Stimulated activated naive CD8-positive, alpha-beta T cell treated with anti-CD3 and anti-CD28 coated beads, Interleukin-15, Interleukin-2, amounts not matched to agents 100 U/mL and 50 U/mL, for 24 hours (primary cell): ENCODE data around the gene ANKH.
A peak's percentile ranks its signal among the peaks of the same experiment; 100 is the strongest.

Experiments
- ATAC-seq: fragments of 150-1000 bp; cut with Tn5 transposase; one replicate; pipeline ENCODE4 v1.10.0; 2021
- DNase-seq: peaks from one replicate; pipeline ENCODE4 v3.0.0; 2021

ANKH gene

DNA sequence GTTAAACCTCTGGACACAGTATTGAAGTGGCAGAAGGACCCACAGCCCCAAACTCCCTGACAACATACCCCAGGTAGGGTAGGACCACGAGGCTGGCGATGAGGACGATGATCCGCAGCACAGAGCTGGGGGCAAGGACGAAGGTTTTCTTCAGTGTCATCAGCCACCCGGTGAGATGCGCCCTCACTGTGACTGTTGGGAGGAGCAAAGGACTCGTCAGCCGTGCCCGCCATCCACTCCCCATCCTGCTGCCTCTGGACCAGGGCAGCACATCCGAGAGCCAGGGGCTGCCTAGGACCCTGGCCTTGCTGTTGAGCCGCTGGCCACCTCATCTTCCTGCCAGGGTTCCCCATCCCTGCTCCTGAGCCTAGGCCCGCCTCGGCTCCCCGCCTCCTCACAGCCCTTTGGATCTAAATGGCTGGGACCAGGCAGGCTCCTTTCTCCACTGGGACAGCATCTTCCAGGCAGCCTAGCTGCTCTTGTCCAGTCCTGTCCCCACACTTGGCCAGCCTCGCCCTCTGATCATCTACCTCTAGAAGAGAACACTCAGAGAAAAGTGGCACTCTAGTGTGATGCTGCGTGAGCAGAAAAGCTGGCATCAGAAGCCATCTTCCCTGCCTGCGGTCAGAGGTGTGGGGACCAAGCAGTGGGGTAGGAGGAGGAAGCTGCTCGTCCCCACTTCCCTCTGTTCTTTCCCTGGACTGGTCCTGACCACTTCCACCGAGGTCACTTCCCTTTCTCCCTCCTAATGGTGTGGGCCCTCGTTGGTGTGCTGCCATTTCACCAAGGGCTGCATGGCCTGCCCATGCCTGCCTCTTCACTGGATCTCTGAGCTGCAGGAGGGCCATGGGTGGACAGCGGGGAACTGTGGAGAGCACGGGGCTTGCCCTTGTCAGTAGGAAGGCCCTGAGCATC is 157.8 kb downstream of the ANKH start:
- no peak for ATAC-seq

DNA sequence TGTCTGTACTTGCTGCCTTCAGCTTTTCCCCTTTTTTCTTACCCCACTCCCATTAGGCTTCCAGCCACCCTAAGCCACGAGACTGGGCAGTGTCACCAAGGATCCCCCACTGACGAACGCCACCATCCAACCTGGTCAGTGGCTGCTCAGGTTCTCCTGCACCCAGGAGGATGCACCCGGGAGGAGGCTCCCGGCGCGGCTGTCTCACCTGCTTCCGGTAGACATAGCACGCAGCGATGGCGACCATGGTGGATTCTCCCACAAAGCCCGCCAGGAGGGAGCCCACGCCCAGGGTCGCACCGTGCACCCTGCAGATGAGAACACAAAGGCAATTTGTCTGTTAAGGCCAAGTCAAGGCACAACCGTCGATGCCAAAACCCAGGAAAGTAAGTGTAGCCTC is 158.9 kb downstream of the ANKH start:
- no peak for ATAC-seq
- no peak for DNase-seq

More for the DNA sequence above, 157.8 kb downstream of the ANKH start:
- no peak for DNase-seq

DNA sequence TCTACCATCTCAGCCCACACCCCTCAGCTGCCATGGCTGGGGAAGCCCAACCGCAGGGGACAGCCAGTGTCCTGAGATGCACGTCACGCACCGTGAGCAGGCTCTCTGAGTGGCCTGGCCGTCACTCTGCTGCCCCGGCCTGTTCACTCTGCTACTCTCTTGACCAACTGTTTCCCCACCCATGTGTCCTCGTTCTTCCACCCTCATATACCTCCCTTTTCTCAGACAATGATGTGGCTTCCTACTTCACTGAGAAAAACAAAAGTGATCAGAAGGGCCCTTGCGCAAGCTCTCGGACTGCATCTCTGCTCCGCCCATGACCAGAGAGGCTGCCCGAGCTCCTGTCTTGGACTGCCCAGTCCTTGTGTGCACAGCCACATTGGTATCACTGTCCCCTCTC is 159.4 kb downstream of the ANKH start:
- DNase-seq, result no peak
- no peak for ATAC-seq

DNA sequence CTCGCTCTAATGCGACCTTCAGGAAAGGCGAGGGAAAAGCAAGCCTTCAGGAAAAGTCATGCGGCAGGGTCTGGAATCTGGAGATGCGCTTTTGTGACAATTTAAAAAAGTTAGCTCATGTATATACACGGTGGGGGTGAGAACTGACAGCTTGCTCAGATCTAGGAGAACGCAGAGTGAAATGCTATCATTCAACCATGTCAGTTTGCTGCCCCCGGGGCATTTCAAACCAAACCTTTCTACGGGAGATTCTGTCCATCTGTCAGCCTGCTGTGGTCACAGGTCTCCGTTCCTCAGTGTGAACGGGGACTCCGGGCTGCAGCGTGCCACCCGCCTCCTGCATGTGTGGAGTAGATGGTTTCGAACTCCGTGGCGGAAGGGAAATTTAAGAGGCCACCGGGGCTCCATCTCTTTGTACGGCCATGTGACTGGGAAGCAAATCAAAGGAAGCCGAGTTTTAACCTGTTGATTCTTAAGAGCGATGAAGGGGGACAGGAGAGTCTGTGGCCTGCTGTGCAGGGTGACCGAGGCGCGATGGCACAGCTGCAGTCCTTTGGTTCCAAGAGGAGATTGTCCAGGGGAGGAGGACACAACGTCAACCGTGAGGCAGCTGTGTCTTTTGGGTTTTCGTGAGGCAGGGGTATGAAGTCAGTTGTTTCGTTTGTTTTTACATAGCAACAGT is 161.1 kb downstream of the ANKH start:
- DNase-seq, result no peak
- no peak for ATAC-seq

DNA sequence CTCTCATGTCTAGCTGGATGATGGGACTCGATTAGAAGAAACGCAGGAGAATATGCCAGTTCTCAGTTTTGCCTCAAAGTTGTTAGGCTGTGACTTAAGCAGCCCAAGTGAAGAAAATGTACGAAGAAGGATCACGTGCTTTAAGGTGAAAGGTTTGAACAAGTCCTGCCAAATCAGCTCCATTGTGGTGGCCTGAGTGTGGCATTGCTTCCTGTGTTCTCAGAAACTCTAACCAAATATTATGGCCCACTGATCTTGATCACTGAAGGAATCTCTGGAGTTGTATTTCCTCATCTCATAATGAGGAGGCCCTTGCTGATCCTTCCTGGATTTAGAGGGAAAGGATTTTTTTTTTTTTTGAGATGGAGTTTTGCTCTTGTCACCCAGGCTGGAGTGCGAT is 163.0 kb downstream of the ANKH start:
- no peak for ATAC-seq
- no peak for DNase-seq

DNA sequence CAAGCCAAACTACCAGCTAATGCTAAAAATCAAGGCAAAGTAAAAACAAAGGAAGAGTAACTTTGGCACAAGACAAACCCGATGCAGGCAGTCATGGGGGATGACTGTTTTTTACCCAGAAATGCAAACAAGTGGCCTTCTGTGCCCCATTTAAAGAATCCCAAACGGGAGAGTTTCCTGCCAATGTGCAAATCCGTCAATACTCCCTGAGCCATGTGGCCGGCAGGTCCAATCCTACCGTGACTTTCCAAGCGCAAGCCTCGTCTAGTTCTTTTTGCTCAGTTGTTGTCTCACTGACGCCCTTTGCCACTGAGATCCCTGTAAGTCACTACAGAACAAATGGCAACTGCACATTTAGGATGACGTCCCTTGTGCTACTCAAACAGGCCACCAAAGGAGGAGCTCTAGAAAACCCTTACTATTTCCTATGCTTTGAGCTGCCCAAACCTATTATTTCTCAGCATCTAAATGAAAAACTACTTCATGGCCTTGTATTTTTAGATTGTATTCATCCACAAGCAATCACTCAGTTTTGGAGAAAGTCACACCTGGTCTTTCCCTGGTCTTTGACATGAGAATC is 163.7 kb downstream of the ANKH start:
- DNase-seq (no peak), ATAC-seq (no peak)

DNA sequence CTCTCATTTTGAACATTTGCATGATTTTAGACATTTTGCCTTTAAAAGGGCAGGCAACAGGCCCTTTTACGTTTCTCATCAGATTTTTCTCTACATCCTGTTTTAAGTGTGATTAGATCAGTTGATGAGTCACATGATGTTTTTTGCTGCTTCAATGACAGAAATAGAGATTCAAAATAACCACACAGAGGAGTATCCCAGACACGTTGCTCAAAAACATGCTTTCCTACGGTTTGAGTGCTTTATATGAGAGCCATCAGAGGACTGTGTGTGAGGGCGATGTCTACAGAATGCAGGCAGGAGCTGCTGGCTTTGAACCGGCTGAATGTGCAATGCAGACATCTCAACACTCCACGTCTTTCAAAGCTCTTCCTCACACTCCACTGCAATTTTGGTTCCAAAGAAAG is 165.0 kb downstream of the ANKH start:
- no peak for DNase-seq
- peak; percentile 92 for ATAC-seq

DNA sequence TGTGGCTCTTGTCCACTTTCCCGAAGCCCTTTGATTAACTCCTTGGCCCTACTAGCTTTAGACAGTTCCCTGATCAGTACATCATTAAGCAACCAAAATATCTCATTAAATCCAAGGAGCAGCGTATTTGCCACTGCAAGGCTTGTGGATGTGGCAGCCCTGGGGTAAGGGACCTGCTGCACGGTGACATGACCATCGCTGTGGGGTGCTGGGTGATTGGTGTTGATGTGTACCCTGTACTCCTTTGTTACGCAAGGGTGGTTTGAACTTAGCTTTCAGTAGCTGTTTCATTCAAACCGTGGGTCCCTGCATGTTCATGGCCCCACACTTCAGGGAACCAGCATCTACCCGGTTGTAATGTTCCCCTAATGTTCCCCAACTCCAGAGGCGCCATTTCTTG is 166.0 kb downstream of the ANKH start:
- no peak for ATAC-seq
- DNase-seq, result no peak

DNA sequence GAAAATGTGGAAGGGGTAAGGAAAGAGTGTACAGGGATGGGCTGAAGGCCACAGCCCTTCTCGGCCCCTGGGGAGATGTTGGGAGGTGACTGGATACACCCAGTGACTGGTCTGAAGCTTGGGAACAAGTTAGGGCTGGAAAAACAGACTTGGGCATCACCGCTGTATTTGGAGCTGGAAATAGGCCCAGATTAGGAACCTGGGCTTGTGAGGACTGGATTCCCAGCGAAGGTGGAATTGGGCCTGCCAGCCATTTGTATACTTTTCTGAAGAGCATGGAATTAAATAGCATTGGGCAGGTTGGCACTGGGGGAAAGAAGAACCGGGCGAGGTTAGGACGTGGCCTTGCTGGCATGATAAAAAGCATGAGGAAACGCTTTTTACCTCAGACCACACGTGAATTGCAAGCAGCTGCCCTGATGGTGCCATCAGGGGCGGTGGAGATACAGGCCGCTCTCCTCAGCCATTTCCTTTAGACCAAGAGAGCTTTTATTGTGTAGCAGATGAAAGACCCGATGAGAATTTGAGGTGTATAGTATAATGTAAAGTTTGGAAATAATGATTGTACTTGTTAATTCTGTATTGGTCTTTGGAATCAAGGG is 169.2 kb downstream of the ANKH start:
- ATAC-seq (no peak), DNase-seq (no peak)

DNA sequence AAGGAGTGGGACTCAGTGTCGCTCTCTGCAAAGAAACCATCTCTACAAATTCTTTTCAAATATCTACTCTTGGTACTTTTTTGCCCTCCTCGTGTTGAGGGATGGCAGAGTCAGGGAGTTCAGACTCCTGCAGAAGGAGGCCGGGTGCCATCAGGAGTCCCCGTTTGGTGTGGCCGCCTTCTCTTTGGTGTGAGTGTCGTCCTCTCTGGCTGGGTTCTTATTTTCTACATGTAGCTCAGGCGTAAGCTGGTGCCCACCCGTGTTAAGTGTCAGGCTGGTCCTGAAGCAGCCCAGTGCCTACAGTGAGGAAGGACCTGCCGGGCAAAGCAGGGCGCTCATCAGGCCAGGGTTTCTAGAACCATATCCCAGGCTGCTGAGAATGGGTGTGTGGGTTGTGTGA is 170.0 kb downstream of the ANKH start:
- ATAC-seq (no peak), DNase-seq (no peak)

DNA sequence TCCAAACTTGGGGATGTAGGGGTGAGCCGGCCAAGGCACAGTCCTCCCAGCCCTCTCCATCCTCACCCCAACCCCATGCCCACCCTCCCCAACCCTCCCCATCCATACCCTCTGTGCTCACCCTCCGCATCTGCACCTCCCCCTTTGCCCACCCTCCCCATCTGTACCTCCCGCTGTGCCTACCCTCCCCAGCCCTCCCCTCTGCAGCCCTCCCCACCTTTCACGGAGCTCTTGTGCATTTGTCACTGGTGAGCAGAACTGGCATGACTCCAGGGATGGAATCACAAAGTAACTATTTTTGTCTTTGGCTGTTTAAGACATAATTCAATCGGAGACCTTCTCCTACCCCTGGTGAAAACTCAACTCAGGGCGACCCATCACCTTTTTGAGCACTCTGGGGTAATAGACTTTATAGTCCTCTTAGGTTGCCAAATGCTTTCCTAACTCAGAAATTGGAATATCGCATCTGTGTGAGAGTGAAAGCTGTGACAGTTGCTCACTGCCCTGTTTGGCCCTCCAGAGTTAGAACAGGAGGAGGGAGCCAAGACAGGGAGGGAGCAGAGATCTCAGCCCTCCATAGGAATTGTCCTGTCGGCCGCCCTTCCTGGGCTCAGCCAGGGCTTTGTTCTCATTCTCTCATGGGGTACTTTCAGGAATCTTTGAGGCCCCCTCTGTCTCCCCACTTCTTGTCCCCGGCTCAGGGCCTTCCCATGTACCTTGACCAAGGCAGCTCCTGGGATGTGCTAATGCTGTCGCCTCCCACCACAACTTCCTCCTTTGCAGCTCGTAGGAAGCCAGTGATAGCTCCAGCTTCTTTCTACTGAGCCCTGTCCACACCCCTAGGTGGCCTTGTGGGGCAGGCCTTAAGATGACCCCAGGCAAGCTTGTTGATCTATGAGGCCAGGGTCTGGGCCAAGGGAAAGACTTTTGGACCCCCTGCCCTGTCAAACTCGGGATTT is 170.8 kb downstream of the ANKH start:
- ATAC-seq (no peak), DNase-seq (no peak)

DNA sequence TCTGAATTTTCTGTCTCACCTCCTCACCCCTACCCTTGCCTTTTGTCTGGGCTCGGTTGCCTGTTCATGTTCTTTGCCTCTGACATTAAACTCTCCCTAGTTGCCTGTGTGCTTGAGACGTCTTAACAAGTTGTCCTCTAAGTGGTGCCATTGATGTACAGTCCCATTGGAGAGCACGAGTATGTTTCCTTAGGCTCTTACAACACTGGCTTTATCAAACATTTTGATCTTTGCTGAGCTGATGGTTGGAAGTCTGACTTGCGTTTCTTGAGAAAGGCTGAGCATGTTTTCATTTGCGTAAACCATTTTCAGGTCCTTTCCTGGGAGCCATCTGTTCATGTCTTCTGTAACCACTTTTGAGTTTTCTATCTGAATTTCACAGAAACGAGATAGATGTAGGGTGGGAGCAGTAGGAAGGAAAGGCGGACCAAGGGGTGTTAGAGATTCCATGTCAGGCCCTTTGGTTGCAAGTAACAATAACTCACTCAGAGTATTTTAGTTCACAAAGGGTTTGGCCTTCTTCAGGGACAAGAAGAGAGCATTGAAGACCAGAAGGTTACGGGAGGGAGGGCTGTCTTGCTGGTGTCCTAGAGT is 171.7 kb downstream of the ANKH start:
- ATAC-seq (no peak), DNase-seq (no peak)

DNA sequence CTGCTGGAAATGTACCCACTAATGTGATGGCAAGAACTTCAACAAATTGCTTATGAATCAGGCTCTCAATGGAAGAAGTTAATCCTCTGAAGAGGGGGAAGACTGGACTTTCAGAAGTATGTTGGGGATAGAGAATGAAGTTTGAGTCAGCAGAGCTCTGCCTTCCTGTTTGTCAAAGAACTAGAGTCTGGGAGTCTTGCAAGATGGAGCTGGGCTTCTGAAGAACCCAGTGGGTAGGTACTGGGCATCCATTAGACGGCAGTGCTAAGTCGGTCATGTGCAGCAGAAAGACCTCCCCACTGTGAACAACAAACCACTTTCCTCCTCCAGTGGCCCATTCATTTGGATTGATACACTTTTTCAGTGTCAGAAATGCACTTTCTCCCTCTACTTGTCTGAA is 172.4 kb downstream of the ANKH start:
- no peak for DNase-seq

DNA sequence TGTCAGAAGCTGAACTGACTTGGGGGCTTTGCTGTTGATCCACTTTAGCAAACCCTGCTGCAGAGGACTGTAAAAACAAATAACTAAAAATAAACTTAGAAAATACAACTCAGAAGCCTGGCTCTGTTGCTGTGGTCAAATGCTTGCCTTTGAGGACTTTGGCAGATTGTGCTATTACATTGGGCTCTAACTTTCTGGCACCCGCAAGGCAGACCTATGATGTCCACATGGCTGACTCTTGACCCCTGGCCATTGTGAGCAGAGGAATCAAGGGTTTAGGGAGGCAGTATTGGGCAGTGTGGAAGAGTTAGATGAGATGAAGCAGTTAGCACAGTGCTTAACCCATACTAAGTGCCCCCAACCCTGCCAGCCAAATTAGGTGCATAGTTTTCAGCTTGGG is 173.1 kb downstream of the ANKH start:
- DNase-seq (no peak), ATAC-seq (no peak)

More for the DNA sequence above, 172.4 kb downstream of the ANKH start:
- no peak for ATAC-seq

DNA sequence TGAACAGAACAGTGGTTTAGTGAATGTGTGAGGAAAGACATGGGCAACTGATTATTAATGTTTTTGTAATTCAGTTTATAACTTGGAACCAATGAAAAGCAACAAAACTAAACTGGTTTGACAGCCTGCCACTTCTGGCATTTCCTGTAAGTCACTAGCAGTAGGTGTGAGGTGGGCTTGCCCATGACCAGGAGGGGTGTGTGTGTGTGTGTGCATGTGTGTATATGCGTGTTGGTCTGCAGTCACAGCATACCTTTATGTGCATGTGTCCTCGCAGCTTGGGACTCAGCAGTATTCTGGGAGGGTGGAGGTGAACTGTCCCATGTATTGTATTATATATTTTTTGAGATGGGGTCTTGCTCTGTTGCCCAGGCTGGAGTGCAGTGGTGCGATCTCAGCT is 174.7 kb downstream of the ANKH start:
- ATAC-seq (no peak), DNase-seq (no peak)

DNA sequence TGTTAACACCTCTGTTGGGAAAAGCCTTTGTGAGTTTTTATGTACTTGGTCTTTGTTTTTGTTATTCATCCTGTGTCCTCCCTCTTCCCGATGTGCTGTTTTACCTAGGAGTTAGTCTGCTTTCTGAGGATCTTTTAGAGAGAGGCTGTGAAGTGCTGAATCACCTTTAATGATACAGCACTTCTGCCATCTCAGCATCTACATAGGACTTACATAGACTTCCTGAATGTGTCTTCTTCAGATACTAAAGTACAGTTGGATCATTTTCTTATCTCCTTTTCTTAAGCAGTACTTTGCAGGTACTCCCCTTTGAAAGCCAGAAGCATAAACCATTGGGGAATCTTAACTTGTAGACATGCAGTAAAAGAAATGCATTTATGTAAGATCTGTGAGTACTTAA is 175.5 kb downstream of the ANKH start:
- ATAC-seq (no peak), DNase-seq (no peak)

DNA sequence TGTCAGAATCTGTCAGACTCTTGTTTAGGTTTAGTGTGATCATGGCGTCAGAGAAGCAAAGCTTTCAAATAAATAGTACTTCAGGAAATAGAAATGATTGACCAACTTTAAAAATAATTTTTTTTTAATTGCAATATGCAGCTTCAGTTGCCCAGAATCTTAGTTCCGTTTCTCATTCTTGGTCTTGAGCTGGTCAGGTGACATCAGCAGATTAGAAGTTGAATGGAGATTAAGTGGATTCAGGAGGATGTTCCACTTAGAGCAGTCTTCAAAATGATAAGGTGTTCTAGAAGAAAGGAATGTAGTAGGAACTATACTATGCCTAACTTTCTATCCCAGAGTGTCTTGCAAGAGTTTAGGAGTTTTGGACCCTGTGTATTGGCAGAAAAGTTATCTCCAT is 176.4 kb downstream of the ANKH start:
- no peak for ATAC-seq

DNA sequence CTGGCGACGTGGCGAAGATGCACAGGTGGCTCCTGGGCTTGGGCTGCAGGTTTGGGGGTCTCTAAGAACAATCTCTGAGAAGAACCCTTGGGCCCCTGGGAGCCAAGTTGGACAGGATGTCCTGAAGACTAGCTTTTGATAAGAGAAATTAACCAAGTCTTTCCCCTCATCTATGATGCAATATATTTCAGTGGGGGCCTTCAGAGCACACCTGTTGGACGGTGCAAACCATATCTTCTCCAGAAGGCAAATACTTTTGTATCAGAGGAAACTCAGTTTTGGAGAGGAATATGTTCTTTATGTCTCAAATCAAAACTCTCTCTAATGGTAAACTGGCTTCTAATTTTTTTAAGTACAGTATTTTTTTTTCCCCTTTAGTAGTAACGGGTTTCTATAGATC is 178.5 kb downstream of the ANKH start:
- ATAC-seq, result no peak
- no peak for DNase-seq

More for the DNA sequence above, 176.4 kb downstream of the ANKH start:
- no peak for DNase-seq

DNA sequence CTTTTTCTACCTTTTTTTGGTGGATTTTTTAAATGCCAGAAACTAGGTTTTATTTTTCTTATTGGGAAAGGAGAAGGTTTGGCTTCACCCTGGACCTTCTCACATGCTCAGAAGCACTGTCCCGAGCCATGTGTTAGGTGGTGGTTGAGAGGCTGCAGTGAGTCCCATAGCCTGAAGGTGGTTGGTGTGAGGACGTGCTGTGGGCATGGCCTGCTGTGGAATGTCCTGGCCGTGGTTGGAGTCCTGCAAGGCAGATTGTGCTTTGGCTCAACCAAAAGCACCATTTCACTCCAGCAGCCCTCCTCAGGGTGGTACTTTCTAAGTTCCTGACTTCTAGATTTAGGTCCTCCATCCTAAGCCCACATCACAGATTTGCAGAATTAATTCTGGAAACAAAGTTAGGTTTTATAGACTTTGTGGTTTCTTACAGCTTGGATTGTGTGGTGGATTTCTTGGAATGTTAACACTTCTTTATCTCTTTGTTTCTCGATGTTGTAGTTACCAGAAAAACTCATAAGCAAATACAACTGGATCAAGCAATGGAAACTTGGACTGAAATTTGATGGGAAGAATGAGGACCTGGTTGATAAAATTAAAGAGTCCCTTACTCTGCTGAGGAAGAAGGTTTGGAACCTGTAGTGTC is 184.4 kb downstream of the ANKH start:
- DNase-seq (no peak), ATAC-seq (no peak)

DNA sequence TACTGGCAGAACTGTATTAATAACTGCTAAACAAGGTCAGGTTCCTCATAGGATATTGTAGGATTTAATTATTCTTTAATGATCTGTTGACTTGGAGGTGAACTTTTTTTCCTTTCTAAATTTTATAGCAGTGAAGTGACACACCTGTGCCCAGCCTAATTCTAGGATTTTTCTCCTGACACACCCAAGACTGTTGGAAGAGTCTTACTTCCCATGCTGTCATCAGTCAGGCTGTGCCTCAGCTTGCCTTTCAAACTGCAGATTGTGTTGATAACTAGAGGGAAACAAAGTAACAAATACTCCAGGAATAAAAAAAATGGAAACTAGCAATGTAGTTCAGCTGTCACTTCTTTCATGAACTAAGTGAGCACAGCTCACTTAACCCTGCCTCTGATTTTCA is 185.1 kb downstream of the ANKH start:
- DNase-seq (no peak), ATAC-seq (no peak)

DNA sequence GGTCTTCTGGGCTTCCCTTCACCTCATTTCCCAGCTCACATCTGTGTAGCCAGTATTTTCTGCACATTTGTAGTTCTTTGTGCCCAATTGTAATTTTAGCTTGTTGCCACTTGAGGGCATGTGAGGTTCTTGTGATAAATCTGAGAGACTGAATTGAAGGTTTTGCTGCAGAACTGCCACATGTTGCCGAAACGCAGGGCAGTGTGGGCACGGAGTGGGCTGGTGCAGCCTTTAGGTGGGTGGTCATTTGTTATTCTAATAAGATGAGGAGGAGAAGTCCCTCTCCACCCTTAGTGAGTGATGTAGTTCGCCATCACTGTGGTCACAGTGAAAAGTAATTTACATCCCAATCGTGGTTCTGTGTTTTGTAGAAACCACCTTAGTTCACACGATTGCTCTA is 185.8 kb downstream of the ANKH start:
- DNase-seq (peak; percentile 53), ATAC-seq (peak; percentile 92)
